H1 (cell line): ENCODE measurements around the gene SETD1B. TPM values are rescaled to one million over a fixed set of nuclear protein-coding genes. Genes with fewer than 3 reads are reported as not detected.
A peak's percentile ranks its signal among the peaks of the same experiment; 100 is the strongest.

ENCODE experiments used
- CEBPB ChIP-seq: IDR thresholded peaks from 2 replicates; pipeline ENCODE4 v1.6.1; 2012; ENCODE audit warnings: low read depth, low read length
- CHD7 ChIP-seq: fragments of 300-600 bp; sonication (generic); IDR thresholded peaks from 2 replicates; pipeline ENCODE4 v1.7.1; 2012; ENCODE audit warnings: low read length, moderate library complexity, mild to moderate bottlenecking, inconsistent platforms; ENCODE audit not compliant: insufficient replicate concordance
- EGR1 ChIP-seq: IDR thresholded peaks from 2 replicates; pipeline ENCODE4 v1.6.1; 2011; ENCODE audit warnings: low read depth, low read length, borderline replicate concordance
- JUND ChIP-seq: IDR thresholded peaks from 2 replicates; pipeline ENCODE4 v1.6.1; 2011; ENCODE audit warnings: mild to moderate bottlenecking, improper control_type of control experiment, low read length
- POLR2A ChIP-seq, 2 experiments: IDR thresholded peaks; 1 replicate in 1 of 2; 2 replicates in 1 of 2; pipeline ENCODE4 v1.6.1; 2011; ENCODE audit warnings: low read depth in 2 of 2, low read length in 2 of 2, mild to moderate bottlenecking in 2 of 2; ENCODE audit errors: control extremely low read depth in 1 of 2
- RAD21 ChIP-seq, 2 experiments: IDR thresholded peaks in 1 of 2; conservative IDR thresholded peaks in 1 of 2; 2 replicates each; pipeline ENCODE4 v1.6.1; 2011; ENCODE audit warnings: low read depth in 2 of 2, low read length in 2 of 2, improper control_type of control experiment in 1 of 2, inconsistent platforms in 1 of 2, mild to moderate bottlenecking in 1 of 2, moderate library complexity in 1 of 2
- SIN3A ChIP-seq, 2 experiments: IDR thresholded peaks in 1 of 2; conservative IDR thresholded peaks in 1 of 2; 2 replicates each; pipeline ENCODE4 v1.6.1; 2011 to 2012; ENCODE audit warnings: low read length in 2 of 2, improper control_type of control experiment in 1 of 2, low read depth in 1 of 2, mild to moderate bottlenecking in 1 of 2
- SP4 ChIP-seq: IDR thresholded peaks from 2 replicates; pipeline ENCODE4 v1.6.1; 2012; ENCODE audit warnings: low read length, inconsistent platforms
- TBP ChIP-seq: IDR thresholded peaks from 2 replicates; pipeline ENCODE4 v1.6.1; 2011; ENCODE audit warnings: low read depth, low read length, improper control_type of control experiment
- TEAD4 ChIP-seq: IDR thresholded peaks from 2 replicates; pipeline ENCODE4 v1.6.1; 2012; ENCODE audit warnings: low read depth, low read length, inconsistent platforms, mixed read lengths
- polyA plus RNA-seq, 7 experiments: library from polyadenylated mRNA; depleted of rRNA in 3 of 7; stranded (reverse) in 5 of 7; unstranded in 2 of 7; fragments of >200 nt in 5 of 7; fragments of 200-250 nt in 2 of 7; gene quantifications; 1 replicate in 5 of 7; 2 replicates in 1 of 7; 4 replicates in 1 of 7; pipeline versions ENCODE4 v1.2.1 to v1.2.3, GENCODE V29; 2011 to 2013; ENCODE audit warnings: missing spikeins in 2 of 7, mixed read lengths in 2 of 7
- total RNA-seq: library from RNA; stranded (reverse); fragmentation: NEBNext Ultra II Directional; extraction: Animal tissue kit (Norgen Biotek cat#: 25700); gene quantifications from 2 replicates; pipeline ENCODE4 v1.2.1, GENCODE V29; 2021

The SETD1B gene
- total and polyA plus RNA-seq, 2 of the 8 experiments (the other 6 are each of a cell fraction or from before 2014, with no cell fraction given), result 1.3 to 17.7 TPM

- TF ChIP-seq CHD7 (no peak), SP4 (no peak), TBP (no peak), SIN3A (conservative IDR thresholded peaks at IDR 0.05 in 1 of 2, IDR thresholded peaks at IDR 0.05 in 1 of 2; ENCODE audit: low read depth in 1 of 2, low read length in 2 of 2) (peak in 1 of 2 experiments; percentile 29; a peak in 1 of 4 replicates), POLR2A (IDR thresholded peaks at IDR 0.05; ENCODE audit: control extremely low read depth in 1 of 2, low read depth in 2 of 2, low read length in 2 of 2) (0 out of 3 replicates have a peak, but pooled peaks of 1 of the 2 experiments have one; percentile 4), CEBPB (0 out of 2 replicates have a peak, but pooled peaks have one; percentile 25), JUND (no peak), EGR1 (no peak), TEAD4 (no peak), RAD21 (IDR thresholded peaks at IDR 0.05 in 1 of 2, conservative IDR thresholded peaks at IDR 0.05 in 1 of 2; ENCODE audit: low read depth in 2 of 2, low read length in 2 of 2) (no peak)
Measured at GRCh38 chr12:121799156-121799841, 4.5 kb upstream of the SETD1B start (continued).
